Activated gamma-delta T cell (primary cell): ENCODE measurements around the gene WASHC2A.
"Not testable (repeated sequence)": the region's sequence is repeated elsewhere in the genome, so short reads cannot be mapped to it uniquely, and the experiment has no call there.

Experiments used
- DNase-seq: peaks from one replicate; lab custom pipeline; 2025; lab: John Stamatoyannopoulos, UW

The WASHC2A gene

GRCh38 chr10:50143512-50144174 lies 75.9 kb downstream of the WASHC2A start:
- not testable (repeated sequence) for DNase-seq

DNA sequence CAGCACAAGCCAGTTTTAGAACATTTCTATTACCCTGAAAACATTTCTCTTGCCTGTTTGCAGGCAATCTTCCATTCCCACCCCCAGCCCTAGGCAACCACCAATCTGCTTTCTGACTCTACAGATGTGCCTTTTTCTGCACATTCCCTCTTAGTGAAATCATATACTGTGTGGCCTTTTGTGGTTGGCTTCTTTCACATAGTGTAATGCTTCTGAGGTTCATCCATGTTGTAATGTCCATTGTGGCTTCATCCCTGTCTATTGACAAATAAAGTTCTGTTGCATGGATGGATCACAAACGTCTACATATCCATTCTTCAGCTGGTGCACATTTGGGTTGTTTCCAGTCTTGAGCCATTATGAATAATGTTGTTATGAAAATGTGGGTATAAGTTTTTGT lies 77.8 kb downstream of the WASHC2A start:
- not testable (repeated sequence) for DNase-seq

DNA sequence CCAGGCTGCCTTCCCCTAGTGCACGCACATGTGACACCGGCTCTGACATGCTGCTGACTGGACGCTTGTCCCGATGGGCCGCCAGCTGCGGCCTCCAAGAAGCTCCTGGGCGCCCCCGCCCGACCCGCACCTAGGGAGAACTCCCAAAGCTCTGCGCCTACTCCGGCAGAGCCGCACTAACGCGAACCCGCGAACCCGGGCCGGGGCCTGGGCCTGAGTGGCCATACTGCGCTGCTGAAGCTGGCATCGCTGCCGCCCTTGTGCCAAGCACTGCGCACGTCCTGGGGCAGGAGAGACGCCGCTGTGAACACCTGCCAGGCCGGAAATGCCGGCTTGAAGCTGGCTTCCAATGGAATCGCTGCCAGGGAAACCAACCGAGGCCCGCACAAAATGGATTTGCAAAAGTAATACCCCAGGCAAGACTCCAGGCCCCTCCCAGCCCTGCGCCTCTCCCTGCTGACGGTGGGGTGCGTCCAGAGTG lies 85.1 kb downstream of the WASHC2A start:
- DNase-seq: no peak

DNA sequence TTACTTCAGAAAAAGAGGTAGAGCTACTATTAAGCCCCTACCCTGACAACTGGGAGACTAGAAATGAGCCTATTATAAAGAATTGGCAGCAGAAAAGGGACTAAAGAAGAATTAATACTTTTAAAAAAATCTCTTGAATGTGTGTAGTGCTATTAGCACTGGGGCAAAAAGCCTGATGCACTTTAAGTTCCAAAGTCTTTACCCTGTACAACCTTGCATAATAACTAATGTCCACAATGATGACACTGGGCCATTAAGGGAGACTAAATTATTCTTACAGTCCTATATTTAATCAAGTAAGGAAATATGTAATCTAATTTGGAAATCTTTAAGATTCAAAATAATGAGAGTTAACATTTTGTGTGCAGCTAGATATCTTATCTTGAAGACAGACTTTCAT lies 90.1 kb downstream of the WASHC2A start:
- not testable (repeated sequence) for DNase-seq

GRCh38 chr10:50159856-50160255 lies 92.1 kb downstream of the WASHC2A start:
- DNase-seq: not testable (repeated sequence)

DNA sequence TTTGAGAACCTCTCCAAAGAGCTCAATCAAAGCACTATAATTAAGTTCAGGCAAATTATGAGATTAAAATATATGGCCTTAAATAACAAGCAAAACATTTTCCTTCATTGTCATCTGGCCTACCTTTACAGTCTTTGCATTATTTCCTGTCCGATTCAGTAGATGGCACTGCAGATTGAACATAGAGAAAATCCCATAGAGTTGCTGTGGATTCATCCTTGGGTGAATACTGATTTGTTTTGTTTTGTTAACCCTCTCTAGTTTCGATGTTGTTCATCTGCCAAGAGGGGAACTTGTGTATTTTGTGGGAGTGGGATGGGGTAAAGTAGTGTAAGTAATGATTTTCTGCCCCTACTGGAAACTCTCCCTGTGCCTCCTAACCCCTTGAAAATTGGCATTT lies 97.3 kb downstream of the WASHC2A start:
- DNase-seq: not testable (repeated sequence)

DNA sequence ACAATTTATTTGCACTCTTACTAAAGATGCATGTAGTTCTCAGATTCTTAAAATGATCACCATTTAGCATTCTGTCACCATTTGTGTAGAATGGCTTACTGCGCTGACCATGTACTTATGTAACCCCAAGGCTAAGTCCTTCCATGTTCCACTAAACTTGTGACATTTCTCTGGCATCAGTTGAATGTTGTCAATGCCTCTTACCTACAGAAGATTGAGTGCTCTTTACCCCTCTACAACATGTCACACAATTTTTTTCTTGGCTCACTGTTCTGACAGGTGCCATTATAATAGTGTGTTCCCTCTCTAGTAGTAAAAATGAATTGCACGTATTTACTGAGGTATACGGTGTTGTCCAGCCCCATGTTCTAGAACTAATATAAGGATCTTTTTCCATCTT lies 100.1 kb downstream of the WASHC2A start:
- DNase-seq: not testable (repeated sequence)

GRCh38 chr10:50169506-50169905 lies 101.8 kb downstream of the WASHC2A start:
- not testable (repeated sequence) for DNase-seq

- DNase-seq: not testable (repeated sequence)
These were observed 107.2 kb downstream of the WASHC2A start for GRCh38 chr10:50174788-50175525.
